ENCODE data around the gene TRPV3. TPM values are rescaled to one million over a fixed set of nuclear protein-coding genes. Genes with fewer than 3 reads are reported as not detected.

TRPV3 gene
- polyA plus RNA-seq, 3 donors, result 0.22 to 0.90 (median 0.31) TPM

Other genes with a start within 250 kb of the TRPV3 start
- under 1 TPM in 1 of 3 donors, not detected in 2; 0.13 TPM for gene OR3A2, start 171.5 kb downstream of the TRPV3 start, polyA plus RNA-seq
- under 1 TPM in 2 of 3 donors, not detected in 1; 0.09 to 0.34 TPM for gene OR1E1, start 159.4 kb downstream of the TRPV3 start, polyA plus RNA-seq
- gene OR3A3, start 146.4 kb downstream of the TRPV3 start, polyA plus RNA-seq, result not detected
- under 1 TPM in 1 of 3 donors, not detected in 2; 0.67 TPM for gene OR1E2, start 124.0 kb downstream of the TRPV3 start, polyA plus RNA-seq
- gene SPATA22, start 86.0 kb downstream of the TRPV3 start, polyA plus RNA-seq, result under 1 TPM in 2 of 3 donors, not detected in 1; 0.03 to 0.27 TPM
- 1 to 10 TPM in 2 of 3 donors, under 1 TPM in 1; 0.61 to 9.8 (median 4.7) TPM for gene ASPA, start 81.8 kb downstream of the TRPV3 start, polyA plus RNA-seq
- gene TRPV1, start 51.6 kb upstream of the TRPV3 start, polyA plus RNA-seq, result 1 to 10 TPM; 2.7 to 3.7 (median 3.1) TPM
- gene SHPK, start 78.4 kb upstream of the TRPV3 start, polyA plus RNA-seq, result 1 to 10 TPM; 6.4 to 9.2 (median 7.9) TPM
- 10 to 100 TPM in 1 of 3 donors, 1 to 10 TPM in 2; 7.6 to 14.9 (median 9.4) TPM for gene CTNS, start 78.9 kb upstream of the TRPV3 start, polyA plus RNA-seq
- 100 to 1,000 TPM in 1 of 3 donors, 10 to 100 TPM in 2; 54.3 to 172 (median 92.1) TPM for gene TAX1BP3, start 110.8 kb upstream of the TRPV3 start, polyA plus RNA-seq
- 10 to 100 TPM; 47.2 to 77.4 (median 47.5) TPM for gene EMC6, start 111.0 kb upstream of the TRPV3 start, polyA plus RNA-seq
- 1 to 10 TPM in 2 of 3 donors, under 1 TPM in 1; 0.45 to 2.1 (median 1.1) TPM for gene P2RX5, start 138.3 kb upstream of the TRPV3 start, polyA plus RNA-seq
- under 1 TPM; 0.06 to 0.22 (median 0.12) TPM for gene HASPIN, start 166.1 kb upstream of the TRPV3 start, polyA plus RNA-seq
- 10 to 100 TPM; 17.2 to 47.0 (median 41.3) TPM for gene ITGAE, start 243.4 kb upstream of the TRPV3 start, polyA plus RNA-seq